ENCODE data around the gene THAP9. TPM values are rescaled to one million over a fixed set of nuclear protein-coding genes. Genes with fewer than 3 reads are reported as not detected.
"Not testable (repeated sequence)": the region's sequence is repeated elsewhere in the genome, so short reads cannot be mapped to it uniquely, and the experiment has no call there.

Gene THAP9
- total RNA-seq (1 to 10 TPM; 2.7 to 3.7 TPM), polyA plus RNA-seq (1 to 10 TPM in 1 of 2 donors, under 1 TPM in 1; 0.77 to 2.4 TPM)

GRCh38 chr4:82900411-82901182 lies at the start of gene THAP9:
TSS of gene THAP9 (plus strand) at chr4:82900735. CDS start at chr4:82900803, 68 bp downstream.
- intact Hi-C loops (cut with micrococcal nuclease): loop anchor here (1.0 to 5.0 kb wide), 8 partner anchors 9 to 1682 kb away; partner anchors contain the start of genes CDS1, COPS4, HELQ and RASGEF1B
- H3K27ac Mint-ChIP-seq: no peak within 1 kb of the TSS
- peaks cover 47% of the 10 kb centered on the region for H3K4me1 ChIP-seq (ENCODE audit: insufficient read depth, low read length)
- H3K27me3 Mint-ChIP-seq: no peaks in the 10 kb centered on the region
- POLR2A ChIA-PET (ENCODE audit: partially characterized antibody): interaction anchor here (0.6 to 3.3 kb wide), 16 partner anchors 10 to 1409 kb away, joined by 3 to 53 read pairs (median 5); partner anchors contain the start of genes COPS4, COQ2, HELQ and HNRNPDL
- peaks cover 7 to 24% of the 10 kb centered on the region in 2 donors for H3K36me3 Mint-ChIP-seq
- H3K27ac ChIP-seq (ENCODE audit: low read depth, low read length): peak within 1 kb of the TSS; percentile 98
- H3K4me3 ChIP-seq (ENCODE audit: low read length in 2 of 2): peak within 1 kb of the TSS; percentile 92 to 99
- CTCF ChIA-PET (ENCODE audit: partially characterized antibody): interaction anchor here (1.2 to 4.9 kb wide), 8 partner anchors 9 to 380 kb away, joined by 3 to 29 read pairs (median 4); partner anchors contain the start of genes COPS4 and LIN54
- no peaks in the 10 kb centered on the region for H3K27me3 ChIP-seq (ENCODE audit: insufficient read depth, low read length)
- H3K9me3 ChIP-seq (ENCODE audit: control insufficient read depth in 1 of 2, low read length in 2 of 2): no peaks in the 10 kb centered on the region
- no peak within 1 kb of the TSS for H3K4me3 Mint-ChIP-seq
- peaks cover 11 to 20% (median 17%) of the 10 kb centered on the region in 4 donors for H3K4me1 Mint-ChIP-seq
- H3K36me3 ChIP-seq (ENCODE audit: insufficient read depth, low read length): no peaks in the 10 kb centered on the region
- no peaks in the 10 kb centered on the region for H3K9me3 Mint-ChIP-seq
- DNase-seq: peak; percentile 98 to 100 (median 99)

- ChIA-PET CTCF (ENCODE audit: partially characterized antibody) (interaction anchor here (1.4 to 3.2 kb wide), 7 partner anchors 9 to 185 kb away, joined by 3 to 29 read pairs (median 7); partner anchors contain the start of genes COPS4 and THAP9), POLR2A (ENCODE audit: partially characterized antibody) (interaction anchor here (1.1 kb wide), 1 partner anchor 9 kb away, joined by 4 read pairs; no protein-coding TSS in a partner anchor)
- no peaks in the 10 kb centered on the region for H3K27me3 Mint-ChIP-seq
- H3K36me3 Mint-ChIP-seq: peaks cover 63 to 72% of the 10 kb centered on the region in 2 donors
- Histone ChIP-seq H3K27ac (ENCODE audit: low read depth, low read length) (no peak overlapping the region), H3K27me3 (ENCODE audit: insufficient read depth, low read length) (no peaks in the 10 kb centered on the region), H3K4me3 (ENCODE audit: low read length in 2 of 2) (no peak overlapping the region), H3K36me3 (ENCODE audit: insufficient read depth, low read length) (peaks cover 52% of the 10 kb centered on the region), H3K4me1 (ENCODE audit: insufficient read depth, low read length) (no peaks in the 10 kb centered on the region), H3K9me3 (ENCODE audit: control insufficient read depth in 1 of 2, low read length in 2 of 2) (no peaks in the 10 kb centered on the region)
- H3K27ac Mint-ChIP-seq: peak overlapping the region in 3 of 7 donors; percentile 24 to 33 (median 25)
- DNase-seq: no peak
- no peaks in the 10 kb centered on the region for H3K9me3 Mint-ChIP-seq
- intact Hi-C loops (cut with micrococcal nuclease): no loop called here
- H3K4me3 Mint-ChIP-seq: no peak overlapping the region
- H3K4me1 Mint-ChIP-seq: peaks cover 0 to 3% (median under 1%) of the 10 kb centered on the region in 4 donors
Observed at GRCh38 chr4:82851318-82851717, 49.2 kb upstream of the THAP9 start.

- POLR2A ChIA-PET (ENCODE audit: partially characterized antibody): interaction anchor here (1.1 to 1.6 kb wide), 2 partner anchors 10 to 48 kb away, joined by 4 to 5 read pairs; partner anchors contain the start of gene THAP9
- Histone ChIP-seq H3K4me3 (ENCODE audit: low read length in 2 of 2) (no peak overlapping the region), H3K27ac (ENCODE audit: low read depth, low read length) (no peak overlapping the region), H3K27me3 (ENCODE audit: insufficient read depth, low read length) (no peaks in the 10 kb centered on the region), H3K9me3 (ENCODE audit: control insufficient read depth in 1 of 2, low read length in 2 of 2) (no peaks in the 10 kb centered on the region), H3K36me3 (ENCODE audit: insufficient read depth, low read length) (peaks cover 52% of the 10 kb centered on the region), H3K4me1 (ENCODE audit: insufficient read depth, low read length) (no peaks in the 10 kb centered on the region)
- Mint-ChIP-seq H3K27ac (peak overlapping the region in 4 of 7 donors; percentile 60 to 75 (median 62)), H3K36me3 (peaks cover 61 to 70% of the 10 kb centered on the region in 2 donors), H3K4me1 (peaks cover 0 to 3% (median 0%) of the 10 kb centered on the region in 4 donors), H3K27me3 (no peaks in the 10 kb centered on the region), H3K4me3 (no peak overlapping the region), H3K9me3 (no peaks in the 10 kb centered on the region)
- intact Hi-C loops (cut with micrococcal nuclease): loop anchor here (1.0 to 2.0 kb wide), 2 partner anchors 46 to 431 kb away; no protein-coding TSS in a partner anchor
- peak in 4 of 5 donors; percentile 21 to 40 (median 30) for DNase-seq
- CTCF ChIA-PET (ENCODE audit: partially characterized antibody): interaction anchor here (0.8 to 3.2 kb wide), 16 partner anchors 10 to 223 kb away, joined by 3 to 29 read pairs (median 4); partner anchors contain the start of genes COPS4 and THAP9
Observed at GRCh38 chr4:82851885-82852750, 48.4 kb upstream of the THAP9 start.

- H3K27me3 Mint-ChIP-seq: no peaks in the 10 kb centered on the region
- Histone ChIP-seq H3K27ac (ENCODE audit: low read depth, low read length) (no peak overlapping the region), H3K4me3 (ENCODE audit: low read length in 2 of 2) (no peak overlapping the region), H3K4me1 (ENCODE audit: insufficient read depth, low read length) (no peaks in the 10 kb centered on the region), H3K36me3 (ENCODE audit: insufficient read depth, low read length) (peaks cover 52% of the 10 kb centered on the region), H3K27me3 (ENCODE audit: insufficient read depth, low read length) (no peaks in the 10 kb centered on the region), H3K9me3 (ENCODE audit: control insufficient read depth in 1 of 2, low read length in 2 of 2) (no peaks in the 10 kb centered on the region)
- peak overlapping the region in 2 of 7 donors; percentile 63 to 72 for H3K27ac Mint-ChIP-seq
- DNase-seq: no peak
- intact Hi-C loops (cut with micrococcal nuclease): loop anchor here (1.0 to 2.0 kb wide), 2 partner anchors 45 to 430 kb away; no protein-coding TSS in a partner anchor
- CTCF ChIA-PET (ENCODE audit: partially characterized antibody): interaction anchor here (0.9 to 3.2 kb wide), 17 partner anchors 9 to 428 kb away, joined by 3 to 29 read pairs (median 4); partner anchors contain the start of genes COPS4 and THAP9
- H3K36me3 Mint-ChIP-seq: peaks cover 59 to 69% of the 10 kb centered on the region in 2 donors
- POLR2A ChIA-PET (ENCODE audit: partially characterized antibody): interaction anchor here (1.6 kb wide), 1 partner anchor 47 kb away, joined by 5 read pairs; the partner anchor contains the start of gene THAP9
- no peaks in the 10 kb centered on the region for H3K9me3 Mint-ChIP-seq
- peaks cover 0 to 1% (median 0%) of the 10 kb centered on the region in 4 donors for H3K4me1 Mint-ChIP-seq
- H3K4me3 Mint-ChIP-seq: no peak overlapping the region
Observed at GRCh38 chr4:82852751-82853285, 47.7 kb upstream of the THAP9 start.

- CTCF ChIA-PET (ENCODE audit: partially characterized antibody); H3K4me3 Mint-ChIP-seq; H3K9me3 Mint-ChIP-seq; H3K4me3 ChIP-seq (ENCODE audit: low read length in 2 of 2); H3K9me3 ChIP-seq (ENCODE audit: control insufficient read depth in 1 of 2, low read length in 2 of 2); DNase-seq; H3K27ac ChIP-seq (ENCODE audit: low read depth, low read length); H3K27me3 Mint-ChIP-seq; H3K27me3 ChIP-seq (ENCODE audit: insufficient read depth, low read length); intact Hi-C loops (cut with micrococcal nuclease): not testable (repeated sequence)
- H3K4me1 Mint-ChIP-seq: peaks cover 9 to 14% (median 10%) of the 10 kb centered on the region in 4 donors
- H3K4me1 ChIP-seq (ENCODE audit: insufficient read depth, low read length): peaks cover 14% of the 10 kb centered on the region
- peak overlapping the region in 1 of 7 donors; percentile 7 for H3K27ac Mint-ChIP-seq
- peaks cover 23% of the 10 kb centered on the region for H3K36me3 ChIP-seq (ENCODE audit: insufficient read depth, low read length)
- H3K36me3 Mint-ChIP-seq: peaks cover 43 to 49% of the 10 kb centered on the region in 2 donors
- POLR2A ChIA-PET (ENCODE audit: partially characterized antibody): interaction anchor here (1.2 kb wide), 1 partner anchor 431 kb away, joined by 3 read pairs; no protein-coding TSS in a partner anchor
Observed at GRCh38 chr4:82860487-82860886, 40.0 kb upstream of the THAP9 start.

- H3K4me3 ChIP-seq (ENCODE audit: low read length in 2 of 2): no peak overlapping the region
- H3K9me3 ChIP-seq (ENCODE audit: control insufficient read depth in 1 of 2, low read length in 2 of 2): no peaks in the 10 kb centered on the region
- DNase-seq: no peak
- H3K27ac ChIP-seq (ENCODE audit: low read depth, low read length): no peak overlapping the region
- Mint-ChIP-seq H3K27ac (peak overlapping the region in 3 of 7 donors; percentile 5 to 39 (median 14)), H3K4me3 (no peak overlapping the region), H3K36me3 (peaks cover 47 to 48% of the 10 kb centered on the region in 2 donors), H3K9me3 (no peaks in the 10 kb centered on the region), H3K4me1 (peaks cover 13 to 24% (median 17%) of the 10 kb centered on the region in 4 donors), H3K27me3 (no peaks in the 10 kb centered on the region)
- ChIA-PET CTCF (ENCODE audit: partially characterized antibody) (interaction anchor here (1.1 kb wide), 1 partner anchor 9 kb away, joined by 4 read pairs; no protein-coding TSS in a partner anchor), POLR2A (ENCODE audit: partially characterized antibody) (interaction anchor here (0.7 kb wide), 1 partner anchor 1300 kb away, joined by 5 read pairs; no protein-coding TSS in a partner anchor)
- H3K27me3 ChIP-seq (ENCODE audit: insufficient read depth, low read length): no peaks in the 10 kb centered on the region
- peaks cover 23% of the 10 kb centered on the region for H3K4me1 ChIP-seq (ENCODE audit: insufficient read depth, low read length)
- intact Hi-C loops (cut with micrococcal nuclease): no loop called here
- peaks cover 24% of the 10 kb centered on the region for H3K36me3 ChIP-seq (ENCODE audit: insufficient read depth, low read length)
Observed at GRCh38 chr4:82861529-82861928, 39.0 kb upstream of the THAP9 start.

Measured in CD4-positive, alpha-beta memory T cell (primary cell).